ENCODE measurements around the gene PDZD4.

PDZD4 gene

DNA sequence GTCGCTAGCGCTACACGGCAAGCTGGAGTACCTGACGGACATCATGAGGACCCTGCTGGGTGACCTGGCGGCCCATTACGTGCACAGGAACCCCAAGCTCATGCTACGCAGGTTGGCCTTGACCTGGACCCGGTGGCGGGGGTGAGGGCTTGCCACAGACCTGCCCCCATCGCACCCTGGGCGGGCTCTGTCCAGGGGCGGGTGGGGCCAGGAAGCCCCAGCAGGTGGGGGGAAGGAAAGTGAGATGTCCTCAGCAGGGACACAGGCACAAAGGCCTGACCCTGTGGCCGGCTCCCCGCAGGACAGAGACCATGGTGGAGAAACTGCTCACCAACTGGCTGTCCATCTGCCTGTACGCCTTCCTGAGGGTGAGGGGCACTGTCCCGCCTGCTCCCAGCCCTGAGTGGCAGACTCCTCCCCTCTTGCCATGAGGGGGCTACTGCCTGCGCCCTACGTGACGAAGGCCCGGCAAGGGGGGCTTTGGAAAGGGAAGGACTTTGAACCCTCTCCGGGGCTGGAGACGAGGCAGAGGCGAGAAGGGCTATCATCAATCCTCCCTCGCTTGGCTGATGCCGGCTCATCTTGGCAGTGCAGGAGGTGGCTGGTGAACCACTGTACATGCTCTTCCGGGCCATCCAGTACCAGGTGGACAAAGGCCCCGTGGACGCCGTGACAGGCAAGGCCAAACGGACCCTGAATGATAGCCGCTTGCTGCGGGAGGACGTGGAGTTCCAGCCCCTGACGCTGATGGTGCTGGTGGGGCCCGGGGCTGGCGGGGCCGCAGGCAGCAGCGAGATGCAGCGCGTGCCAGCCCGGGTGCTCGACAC lies 54.8 kb downstream of the PDZD4 start:
- TF ChIP-seq ZBTB7A (IDR thresholded peaks at IDR 0.05; ENCODE audit: low read depth) (no peak), EP300 (IDR thresholded peaks at IDR 0.05; ENCODE audit: borderline replicate concordance) (no peak), NFIC (IDR thresholded peaks at IDR 0.05) (no peak), YY1 (IDR thresholded peaks at IDR 0.05; ENCODE audit: low read depth) (no peak), CREB1 (IDR thresholded peaks at IDR 0.05; ENCODE audit: low read depth) (no peak), TAF1 (IDR thresholded peaks at IDR 0.05; ENCODE audit: low read depth) (no peak), TEAD4 (IDR thresholded peaks at IDR 0.05) (no peak), EGR1 (IDR thresholded peaks at IDR 0.05) (no peak), FOXM1 (IDR thresholded peaks at IDR 0.05; ENCODE audit: borderline replicate concordance, low read depth) (no peak), TCF12 (IDR thresholded peaks at IDR 0.05; ENCODE audit: low read depth) (no peak), RAD21 (IDR thresholded peaks at IDR 0.05; ENCODE audit: low read depth) (no peak), CEBPB (IDR thresholded peaks at IDR 0.05) (no peak)
- TF ChIP-seq, protein P1, sequence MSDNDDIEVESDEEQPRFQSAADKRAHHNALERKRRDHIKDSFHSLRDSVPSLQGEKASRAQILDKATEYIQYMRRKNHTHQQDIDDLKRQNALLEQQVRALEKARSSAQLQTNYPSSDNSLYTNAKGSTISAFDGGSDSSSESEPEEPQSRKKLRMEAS (IDR thresholded peaks at IDR 0.05): no peak
- TF ChIP-seq, protein P2, sequence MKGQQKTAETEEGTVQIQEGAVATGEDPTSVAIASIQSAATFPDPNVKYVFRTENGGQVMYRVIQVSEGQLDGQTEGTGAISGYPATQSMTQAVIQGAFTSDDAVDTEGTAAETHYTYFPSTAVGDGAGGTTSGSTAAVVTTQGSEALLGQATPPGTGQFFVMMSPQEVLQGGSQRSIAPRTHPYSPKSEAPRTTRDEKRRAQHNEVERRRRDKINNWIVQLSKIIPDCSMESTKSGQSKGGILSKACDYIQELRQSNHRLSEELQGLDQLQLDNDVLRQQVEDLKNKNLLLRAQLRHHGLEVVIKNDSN (IDR thresholded peaks at IDR 0.05): no peak
- TF ChIP-seq, protein P3, sequence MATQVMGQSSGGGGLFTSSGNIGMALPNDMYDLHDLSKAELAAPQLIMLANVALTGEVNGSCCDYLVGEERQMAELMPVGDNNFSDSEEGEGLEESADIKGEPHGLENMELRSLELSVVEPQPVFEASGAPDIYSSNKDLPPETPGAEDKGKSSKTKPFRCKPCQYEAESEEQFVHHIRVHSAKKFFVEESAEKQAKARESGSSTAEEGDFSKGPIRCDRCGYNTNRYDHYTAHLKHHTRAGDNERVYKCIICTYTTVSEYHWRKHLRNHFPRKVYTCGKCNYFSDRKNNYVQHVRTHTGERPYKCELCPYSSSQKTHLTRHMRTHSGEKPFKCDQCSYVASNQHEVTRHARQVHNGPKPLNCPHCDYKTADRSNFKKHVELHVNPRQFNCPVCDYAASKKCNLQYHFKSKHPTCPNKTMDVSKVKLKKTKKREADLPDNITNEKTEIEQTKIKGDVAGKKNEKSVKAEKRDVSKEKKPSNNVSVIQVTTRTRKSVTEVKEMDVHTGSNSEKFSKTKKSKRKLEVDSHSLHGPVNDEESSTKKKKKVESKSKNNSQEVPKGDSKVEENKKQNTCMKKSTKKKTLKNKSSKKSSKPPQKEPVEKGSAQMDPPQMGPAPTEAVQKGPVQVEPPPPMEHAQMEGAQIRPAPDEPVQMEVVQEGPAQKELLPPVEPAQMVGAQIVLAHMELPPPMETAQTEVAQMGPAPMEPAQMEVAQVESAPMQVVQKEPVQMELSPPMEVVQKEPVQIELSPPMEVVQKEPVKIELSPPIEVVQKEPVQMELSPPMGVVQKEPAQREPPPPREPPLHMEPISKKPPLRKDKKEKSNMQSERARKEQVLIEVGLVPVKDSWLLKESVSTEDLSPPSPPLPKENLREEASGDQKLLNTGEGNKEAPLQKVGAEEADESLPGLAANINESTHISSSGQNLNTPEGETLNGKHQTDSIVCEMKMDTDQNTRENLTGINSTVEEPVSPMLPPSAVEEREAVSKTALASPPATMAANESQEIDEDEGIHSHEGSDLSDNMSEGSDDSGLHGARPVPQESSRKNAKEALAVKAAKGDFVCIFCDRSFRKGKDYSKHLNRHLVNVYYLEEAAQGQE (IDR thresholded peaks at IDR 0.05; ENCODE audit: low read depth): no peak

DNA sequence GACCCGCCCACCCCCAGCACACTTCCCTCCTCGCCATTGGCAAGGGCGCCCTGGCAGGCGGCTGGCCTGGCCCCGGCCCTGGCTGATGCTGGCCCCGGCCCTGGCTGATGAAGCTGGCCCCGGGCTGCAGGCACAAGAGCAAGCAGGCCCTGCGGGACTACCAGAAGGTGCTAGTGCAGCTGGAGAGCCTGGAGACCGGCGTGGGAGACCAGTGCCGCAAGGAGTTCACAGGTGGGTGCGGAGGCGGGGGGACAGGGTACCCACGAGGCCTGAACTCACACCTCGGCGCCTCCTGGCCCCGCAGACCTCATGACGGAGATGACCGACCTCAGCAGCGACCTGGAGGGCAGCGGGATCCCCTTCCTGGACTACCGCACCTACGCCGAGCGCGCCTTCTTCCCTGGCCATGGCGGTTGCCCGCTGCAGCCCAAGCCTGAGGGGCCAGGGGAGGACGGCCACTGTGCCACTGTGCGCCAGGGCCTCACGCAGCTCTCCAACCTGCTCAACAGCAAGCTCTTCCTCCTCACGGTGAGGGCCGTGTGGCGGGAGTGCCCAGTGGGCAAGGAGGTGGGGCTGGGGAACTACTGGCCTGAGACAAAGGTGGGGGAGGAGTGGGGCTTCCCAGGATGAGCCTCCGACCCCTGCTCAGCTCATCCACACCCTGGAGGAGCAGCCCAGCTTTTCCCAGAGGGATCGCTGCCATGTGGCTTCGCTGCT lies 55.6 kb downstream of the PDZD4 start:
- no peak for TF ChIP-seq EGR1 (IDR thresholded peaks at IDR 0.05)
- TF ChIP-seq, protein P3 (IDR thresholded peaks at IDR 0.05; ENCODE audit: low read depth): no peak
- no peak for TF ChIP-seq CEBPB (IDR thresholded peaks at IDR 0.05)
- TF ChIP-seq TAF1 (IDR thresholded peaks at IDR 0.05; ENCODE audit: low read depth): no peak
- TF ChIP-seq CREB1 (IDR thresholded peaks at IDR 0.05; ENCODE audit: low read depth): no peak
- TF ChIP-seq TCF12 (IDR thresholded peaks at IDR 0.05; ENCODE audit: low read depth): no peak
- no peak for TF ChIP-seq ZBTB7A (IDR thresholded peaks at IDR 0.05; ENCODE audit: low read depth)
- TF ChIP-seq, protein P2 (IDR thresholded peaks at IDR 0.05): no peak
- TF ChIP-seq, protein P1 (IDR thresholded peaks at IDR 0.05): no peak

DNA sequence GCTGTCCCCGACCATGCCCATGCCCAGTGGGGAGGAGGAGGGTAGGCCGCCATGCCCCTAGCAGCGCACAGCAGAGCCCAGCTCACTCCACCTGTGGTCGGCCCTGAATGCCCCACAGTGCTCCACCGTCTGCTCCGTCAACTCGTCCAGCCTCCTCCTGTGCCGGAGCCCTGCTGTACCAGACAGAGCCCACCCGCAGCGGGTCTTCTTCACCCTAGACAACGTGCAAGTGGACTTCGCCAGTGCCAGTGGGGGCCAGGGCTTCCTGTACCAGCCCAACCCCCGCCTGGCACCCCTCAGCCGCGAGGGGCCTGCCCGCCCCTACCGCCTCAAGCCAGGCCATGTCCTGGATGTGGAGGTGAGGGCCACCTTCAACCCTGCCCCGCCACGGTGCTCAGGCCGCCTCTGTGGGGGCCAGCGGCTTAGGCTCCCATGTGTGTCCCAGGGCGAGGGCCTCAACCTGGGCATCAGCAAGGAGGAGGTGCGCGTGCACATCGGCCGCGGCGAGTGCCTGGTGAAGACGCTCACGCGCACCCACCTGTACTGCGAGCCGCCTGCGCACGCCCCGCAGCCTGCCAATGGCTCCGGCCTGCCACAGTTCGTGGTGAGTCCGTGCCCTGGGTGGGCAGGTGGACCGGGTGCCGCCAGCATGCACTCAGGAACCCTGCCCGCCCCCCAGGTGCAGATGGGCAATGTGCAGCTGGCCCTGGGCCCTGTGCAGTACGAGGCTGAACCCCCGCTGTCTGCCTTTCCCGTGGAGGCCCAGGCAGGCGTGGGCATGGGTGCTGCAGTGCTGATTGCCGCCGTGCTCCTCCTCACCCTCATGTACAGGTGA lies 56.4 kb downstream of the PDZD4 start:
- TF ChIP-seq ZBTB7A (IDR thresholded peaks at IDR 0.05; ENCODE audit: low read depth) (no peak), EGR1 (IDR thresholded peaks at IDR 0.05) (no peak), NFIC (IDR thresholded peaks at IDR 0.05) (no peak), RAD21 (IDR thresholded peaks at IDR 0.05; ENCODE audit: low read depth) (no peak), CREB1 (IDR thresholded peaks at IDR 0.05; ENCODE audit: low read depth) (no peak), YY1 (IDR thresholded peaks at IDR 0.05; ENCODE audit: low read depth) (no peak), EP300 (IDR thresholded peaks at IDR 0.05; ENCODE audit: borderline replicate concordance) (no peak)
- TF ChIP-seq, protein P3 (IDR thresholded peaks at IDR 0.05; ENCODE audit: low read depth): no peak
- TF ChIP-seq, protein P2 (IDR thresholded peaks at IDR 0.05): no peak
- TF ChIP-seq, protein P1 (IDR thresholded peaks at IDR 0.05): no peak

Measured in Ishikawa (cell line).